Measurements from ENCODE around the gene DNM1.

The DNM1 gene

DNA sequence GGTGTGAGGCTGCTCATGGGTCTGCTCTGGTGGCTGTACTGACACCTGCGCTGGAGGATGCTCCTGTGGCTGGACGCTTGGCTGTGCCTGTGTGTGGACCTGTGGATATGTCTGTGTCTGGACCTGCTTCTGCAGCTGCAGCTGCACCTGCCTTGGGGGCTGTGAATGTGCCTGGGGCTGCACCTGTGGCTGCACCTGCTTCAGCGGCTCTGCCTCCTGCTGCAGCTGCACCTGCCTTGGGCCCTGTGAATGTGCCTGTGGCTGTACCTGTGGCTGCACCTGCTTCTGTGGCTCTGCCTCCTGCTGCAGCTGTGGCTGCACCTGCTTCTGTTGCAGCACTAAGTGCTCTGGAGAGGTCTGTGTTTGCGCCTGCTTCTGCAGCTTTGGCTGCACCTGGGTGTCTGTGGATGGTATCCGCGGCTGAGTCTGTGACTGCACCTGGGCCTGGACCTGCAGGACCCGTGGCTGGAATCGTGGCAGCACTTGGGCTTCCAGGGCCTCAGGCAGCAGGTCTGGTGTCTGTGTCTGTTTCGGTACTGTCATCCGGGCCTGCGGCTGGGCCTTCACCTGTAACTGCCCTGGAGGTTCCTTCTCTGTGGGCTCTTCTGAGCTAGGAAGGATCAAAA lies 24.3 kb upstream of the DNM1 start:
- DNase-seq = no peak

DNA sequence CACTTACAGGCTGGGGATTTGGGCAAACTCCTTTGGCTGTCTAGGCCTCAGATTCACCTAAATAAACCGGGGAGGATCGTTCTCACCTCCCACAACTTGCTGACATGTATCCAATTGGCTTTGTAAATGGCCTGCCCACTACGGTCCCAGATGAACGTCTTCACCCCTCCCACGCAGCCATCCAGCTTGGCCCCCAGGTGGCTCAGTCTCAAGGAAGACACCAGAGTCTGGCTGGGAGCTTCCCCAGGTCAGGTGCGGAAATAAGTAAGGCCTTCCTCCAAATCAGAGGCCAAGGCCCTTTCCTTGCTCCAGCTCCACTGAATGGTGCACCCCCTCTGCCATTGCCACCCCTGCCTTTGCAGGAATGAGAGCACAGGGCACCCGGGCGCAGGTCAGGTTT lies 23.2 kb upstream of the DNM1 start:
- no peak for DNase-seq

DNA sequence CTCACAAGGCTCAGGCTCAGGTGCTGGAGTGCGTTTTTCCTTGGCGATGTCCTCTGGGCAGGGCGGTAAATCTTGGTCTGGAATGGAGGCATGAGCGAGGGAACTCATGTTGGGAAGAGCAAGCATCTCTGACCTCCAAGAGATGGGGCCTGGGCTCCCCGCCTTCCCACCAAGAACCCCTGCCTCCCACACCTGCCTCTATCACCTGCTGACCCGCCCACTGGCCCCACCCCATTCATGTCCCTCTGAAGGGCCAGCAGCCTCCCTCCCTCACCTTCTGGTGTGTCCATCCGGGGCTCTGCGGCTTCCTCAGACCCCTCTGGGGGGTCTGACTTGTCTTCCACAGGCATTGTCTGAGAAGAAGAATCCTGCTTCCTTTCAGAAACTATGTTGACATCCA lies 22.7 kb upstream of the DNM1 start:
- no peak for DNase-seq

DNA sequence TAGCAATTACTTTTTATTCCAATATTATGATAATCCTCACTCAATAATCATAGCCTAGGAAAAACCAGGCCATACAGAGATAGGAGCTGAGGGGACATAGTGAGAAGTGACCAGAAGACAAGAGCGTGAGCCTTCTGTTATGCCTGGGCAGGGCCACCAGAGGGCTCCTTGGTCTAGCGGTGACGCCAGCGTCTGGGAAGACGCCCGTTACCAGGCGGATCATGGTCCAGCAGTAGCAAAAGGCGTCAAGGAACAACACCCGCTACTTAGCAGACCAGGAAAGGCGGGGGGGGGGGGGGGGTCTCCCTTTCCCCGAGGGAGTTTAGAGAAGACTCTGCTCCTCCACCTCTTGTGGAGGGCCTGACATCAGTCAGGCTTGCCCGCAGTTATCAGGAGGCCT lies 21.7 kb upstream of the DNM1 start:
- DNase-seq = peak; percentile 47

DNA sequence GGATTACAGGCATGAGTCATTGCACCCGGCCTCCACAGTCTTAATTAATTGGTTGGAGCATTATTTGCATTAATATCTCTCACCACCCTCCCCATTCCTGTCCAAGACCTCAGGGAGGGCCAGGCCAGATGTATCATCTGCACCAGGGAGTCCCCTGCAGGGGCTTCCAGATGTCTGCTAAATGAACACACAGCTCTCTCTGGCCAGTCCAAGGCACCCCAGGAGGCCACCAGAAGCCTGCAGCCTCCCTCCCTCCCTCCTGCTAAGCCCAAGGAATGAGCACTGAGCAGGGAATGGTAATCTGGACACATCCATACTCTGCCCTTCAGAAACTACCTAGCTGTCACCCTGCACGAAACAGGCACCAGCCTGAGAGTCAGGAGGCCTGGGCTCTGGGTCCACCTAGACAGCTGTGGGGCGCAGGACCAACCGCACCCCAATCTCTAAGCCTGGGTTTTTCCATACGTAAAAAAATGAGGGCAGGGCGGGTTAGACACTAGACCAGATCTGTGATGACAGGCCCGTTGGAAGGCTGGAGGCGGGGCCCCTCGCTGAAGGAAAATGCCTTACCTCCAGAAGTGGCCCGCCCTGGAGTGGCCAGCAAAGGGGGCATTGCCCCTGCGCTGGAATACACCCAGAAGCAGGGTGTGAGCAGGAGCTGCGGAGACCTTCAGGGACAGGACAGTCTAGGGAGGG lies 20.1 kb upstream of the DNM1 start:
- DNase-seq = no peak

DNA sequence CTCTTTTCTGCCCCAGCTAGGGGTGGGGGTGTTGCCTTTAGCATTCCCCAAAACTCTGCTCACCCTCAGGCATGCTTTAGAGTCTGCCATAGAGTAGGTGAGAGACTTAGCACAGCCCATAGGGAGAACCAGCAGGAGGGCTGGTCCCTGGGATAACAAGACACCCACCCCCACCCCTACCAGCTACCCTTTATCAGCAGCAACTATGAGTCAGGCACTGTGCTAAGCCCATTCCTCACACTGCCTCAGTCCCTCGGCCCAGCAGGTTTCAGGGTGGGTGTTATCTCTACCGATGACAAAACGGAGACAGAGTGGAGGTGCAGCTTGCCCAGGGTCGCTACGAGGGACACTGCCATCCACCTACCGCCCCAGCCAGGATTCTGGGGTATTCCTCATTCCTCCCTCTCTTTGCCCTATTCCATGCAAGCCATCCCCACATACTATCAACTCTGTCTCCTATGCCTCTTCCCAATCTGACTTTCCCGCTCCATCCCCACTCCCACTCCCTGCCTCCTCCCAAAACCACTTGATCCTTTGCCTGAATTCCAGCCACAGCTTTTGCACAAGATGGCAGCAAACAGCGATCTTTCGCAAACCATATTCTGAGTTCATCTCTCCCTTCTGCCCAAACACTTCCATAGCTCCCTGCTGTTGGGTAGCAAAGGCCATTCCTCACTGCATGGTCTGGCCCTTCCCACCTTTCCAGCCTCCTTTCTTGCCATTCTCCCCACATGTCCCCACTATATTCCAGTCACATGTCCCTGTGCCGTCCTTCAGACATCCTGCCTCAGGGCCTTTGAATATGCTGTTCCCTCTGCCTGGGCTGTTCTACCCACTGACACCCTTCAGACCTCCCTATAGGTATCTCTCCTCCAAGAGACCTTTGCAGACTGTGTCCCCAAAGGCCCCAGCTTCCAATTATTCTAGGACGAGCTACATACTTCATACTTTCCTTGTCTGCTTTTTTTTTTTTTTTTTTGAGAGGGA lies 16.9 kb upstream of the DNM1 start:
- DNase-seq = no peak

DNA sequence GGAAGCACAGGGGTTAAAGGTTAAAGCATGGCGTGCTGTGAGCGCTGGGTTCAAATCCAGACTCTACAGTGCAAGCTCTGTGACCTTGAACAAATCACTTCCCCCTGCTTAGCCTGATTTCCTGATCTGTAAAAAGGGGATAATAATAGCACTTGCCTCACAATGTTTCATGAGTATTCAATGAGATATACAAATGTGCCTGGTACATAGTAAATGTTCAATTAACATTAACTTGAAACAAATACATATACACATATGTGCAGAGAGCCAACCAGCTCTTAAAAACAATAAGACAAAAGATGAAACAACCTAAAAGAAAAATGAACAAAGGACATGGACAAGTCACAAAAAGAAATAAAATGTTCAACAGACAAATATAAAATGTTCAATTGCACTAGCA lies 15.8 kb upstream of the DNM1 start:
- DNase-seq = no peak

DNA sequence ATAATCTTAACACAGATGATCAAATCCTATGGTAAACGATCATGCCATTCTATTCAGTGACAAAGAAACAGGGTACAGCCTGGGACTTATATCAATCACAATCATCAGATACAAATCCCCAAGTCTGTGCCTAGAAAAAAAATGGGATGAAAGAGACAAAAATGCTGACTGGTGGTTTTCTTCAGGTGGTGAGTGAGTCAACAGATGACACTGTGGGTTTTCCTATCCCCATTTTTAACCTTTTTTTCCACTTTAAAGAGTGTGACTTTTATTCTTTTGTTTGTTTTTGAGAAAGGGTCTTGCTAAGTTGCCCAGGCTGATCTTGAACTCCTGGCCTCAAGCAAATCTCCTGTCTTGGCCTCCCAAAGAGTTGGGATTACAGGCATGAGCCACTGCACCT lies 15.0 kb upstream of the DNM1 start:
- DNase-seq = no peak

DNA sequence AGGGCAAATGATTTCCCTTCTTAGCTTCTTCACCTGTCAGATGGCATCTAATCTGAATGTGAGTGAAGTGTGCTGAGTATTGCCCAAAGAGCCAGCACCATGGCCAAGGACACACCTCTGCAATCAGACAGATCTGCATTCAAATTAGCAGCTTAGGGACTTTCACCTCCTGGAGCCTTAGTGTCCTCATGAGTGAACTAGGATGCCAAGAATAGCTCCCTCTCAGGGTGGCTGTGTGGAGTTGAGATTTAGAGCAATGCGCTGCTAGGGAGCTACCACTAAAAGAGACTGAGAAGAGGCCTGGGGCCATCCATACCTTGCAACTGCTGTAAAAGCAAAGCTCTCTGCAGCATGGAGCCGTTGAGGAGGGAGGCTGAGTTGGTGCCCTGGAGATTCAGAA lies 13.2 kb upstream of the DNM1 start:
- no peak for DNase-seq

DNA sequence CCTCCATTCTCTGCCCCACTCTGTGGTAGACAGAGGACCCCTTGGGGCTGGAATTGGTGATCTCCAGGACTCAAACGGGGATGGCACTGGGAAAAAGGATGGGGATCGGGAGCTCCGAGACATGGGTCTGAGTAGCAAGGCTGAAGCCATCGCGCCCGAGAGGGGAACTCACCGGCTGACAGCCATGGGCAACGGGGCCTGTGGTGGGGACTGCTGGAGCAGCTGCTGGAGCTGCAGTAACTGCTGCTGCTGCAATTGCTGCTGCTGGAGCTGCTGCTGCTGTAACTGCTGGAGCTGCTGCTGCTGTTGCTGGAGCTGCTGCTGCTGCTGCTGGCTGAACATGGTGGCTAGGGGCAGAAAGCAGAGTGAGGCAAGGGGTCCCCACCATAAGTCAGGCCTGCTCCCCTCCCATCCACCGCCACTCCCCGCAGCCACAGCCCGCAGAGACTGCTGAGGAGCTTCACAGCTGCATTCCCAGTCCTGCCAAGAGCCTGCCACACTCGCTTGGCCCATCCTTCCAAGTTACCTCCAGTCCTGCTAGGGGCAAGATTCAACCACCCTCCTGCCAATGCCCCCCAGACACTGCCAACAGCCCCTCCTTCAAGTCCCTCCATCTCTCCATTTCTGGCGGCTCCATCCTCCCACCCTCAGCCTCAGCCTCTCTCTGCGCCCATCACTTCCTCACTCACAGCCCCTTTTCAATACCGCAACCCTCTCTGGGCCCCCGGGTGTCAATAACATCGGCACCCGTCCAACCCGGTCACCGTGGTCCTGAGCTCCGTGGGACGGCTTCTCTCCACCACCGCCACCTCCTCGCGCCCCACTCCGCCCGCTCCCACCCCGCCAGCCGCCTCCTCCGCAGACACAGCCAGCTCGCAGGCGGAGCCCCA lies 12.4 kb upstream of the DNM1 start:
- DNase-seq = peak; percentile 65

DNA sequence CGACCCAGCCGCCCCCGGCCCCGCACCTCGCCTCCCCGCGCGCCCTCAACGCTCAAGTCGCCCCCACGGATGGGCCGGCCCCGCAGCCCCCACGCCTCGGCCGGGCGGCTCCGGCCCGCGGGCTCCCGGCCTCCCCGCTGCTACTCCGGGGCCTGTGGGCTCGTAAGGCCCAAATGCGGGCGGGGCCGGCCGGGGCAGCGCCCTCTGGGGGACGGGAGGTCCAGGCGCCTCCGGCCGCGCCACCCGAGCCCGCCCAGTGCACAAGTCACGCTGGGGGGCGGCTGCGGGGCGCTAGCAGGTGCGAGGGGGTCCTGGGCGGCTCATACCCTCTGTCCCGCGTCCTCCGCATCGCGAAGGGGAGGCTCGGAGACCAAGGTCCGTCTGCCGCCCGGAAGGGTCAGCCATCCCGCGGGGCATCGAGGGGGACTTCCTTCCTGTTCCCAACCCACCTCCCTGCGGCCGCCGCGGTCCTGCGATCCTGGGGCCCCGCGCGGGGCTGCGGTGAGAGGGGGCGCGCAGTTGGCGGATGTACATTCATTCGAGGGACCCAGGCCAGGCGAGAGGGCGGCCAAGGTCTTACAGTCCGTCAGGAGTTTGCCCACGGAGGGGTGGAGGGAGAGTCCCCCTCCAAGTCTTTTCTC lies 11.7 kb upstream of the DNM1 start, which contains the start of gene CIZ1:
CIZ1 (minus strand) TSS at position 167 of the 641 bp plus-strand sequence. CDS start 715 bp downstream, outside the sequence.
- DNase-seq = peak; percentile 93

DNA sequence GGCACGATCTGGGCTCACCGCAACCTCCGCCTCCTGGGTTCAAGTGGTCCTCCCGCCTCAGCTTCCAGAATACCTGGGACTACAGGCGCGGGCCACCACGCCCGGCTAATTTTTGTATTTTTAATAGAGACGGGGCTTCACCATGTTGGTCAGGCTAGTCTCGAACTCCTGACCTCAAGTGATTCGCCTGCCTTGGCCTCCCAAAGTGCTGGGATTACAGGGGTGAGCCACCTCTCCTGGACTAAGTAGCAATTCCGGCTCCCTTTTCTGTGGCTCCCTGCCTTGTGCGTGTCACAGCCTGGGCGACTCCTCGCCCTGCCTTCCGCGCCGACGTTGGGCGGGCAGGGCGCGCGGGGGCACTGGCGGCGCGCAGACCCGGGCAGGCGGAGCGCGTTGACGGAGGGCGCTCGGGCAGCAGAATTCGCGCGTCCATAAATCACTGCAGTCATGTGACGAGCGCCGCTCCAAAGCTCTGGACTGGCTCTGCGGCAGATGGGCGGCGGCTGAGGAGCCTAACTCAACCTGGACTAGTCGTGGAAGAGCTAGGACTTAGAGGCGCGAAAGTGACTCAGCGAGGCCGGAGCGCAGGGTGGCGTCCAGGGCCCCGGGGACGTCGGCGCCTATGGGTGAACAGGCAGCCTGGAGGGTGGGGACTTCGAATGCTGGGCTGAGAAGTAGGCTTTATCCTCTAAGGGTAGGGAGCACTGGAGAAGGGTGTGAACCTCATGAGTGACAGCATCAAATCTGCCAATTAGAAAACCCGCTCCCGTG lies 10.4 kb upstream of the DNM1 start:
- DNase-seq = peak; percentile 87

DNA sequence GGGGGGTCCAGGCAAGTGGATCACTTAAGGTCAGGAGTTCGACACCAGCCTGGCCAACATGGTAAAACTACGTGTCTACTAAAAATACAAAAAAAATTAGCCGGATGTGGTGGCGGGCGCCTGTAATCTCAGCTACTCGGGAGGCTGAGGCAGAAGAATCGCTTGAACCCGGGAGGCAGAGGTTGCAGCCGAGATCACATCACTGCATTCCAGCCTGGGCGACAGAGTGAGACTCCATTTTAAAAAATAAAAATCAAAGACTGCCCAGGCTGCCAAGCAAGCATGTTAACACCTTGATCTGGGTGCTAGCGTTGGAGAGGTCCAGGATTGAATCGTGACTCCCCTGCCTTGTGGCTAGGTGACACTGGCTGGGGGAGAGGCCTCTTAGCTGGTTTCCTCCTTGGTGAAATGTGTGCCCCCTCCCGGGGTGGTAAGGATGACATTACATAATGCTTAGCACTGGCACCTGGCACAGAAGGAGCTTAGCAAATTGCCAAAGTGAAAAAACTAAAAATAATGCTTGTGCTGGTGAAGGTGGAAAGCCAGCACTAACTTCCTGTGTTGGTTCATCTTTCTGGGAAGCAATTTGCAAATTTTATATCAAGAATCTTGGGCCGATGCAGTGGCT lies 9.6 kb upstream of the DNM1 start:
- no peak for DNase-seq

DNA sequence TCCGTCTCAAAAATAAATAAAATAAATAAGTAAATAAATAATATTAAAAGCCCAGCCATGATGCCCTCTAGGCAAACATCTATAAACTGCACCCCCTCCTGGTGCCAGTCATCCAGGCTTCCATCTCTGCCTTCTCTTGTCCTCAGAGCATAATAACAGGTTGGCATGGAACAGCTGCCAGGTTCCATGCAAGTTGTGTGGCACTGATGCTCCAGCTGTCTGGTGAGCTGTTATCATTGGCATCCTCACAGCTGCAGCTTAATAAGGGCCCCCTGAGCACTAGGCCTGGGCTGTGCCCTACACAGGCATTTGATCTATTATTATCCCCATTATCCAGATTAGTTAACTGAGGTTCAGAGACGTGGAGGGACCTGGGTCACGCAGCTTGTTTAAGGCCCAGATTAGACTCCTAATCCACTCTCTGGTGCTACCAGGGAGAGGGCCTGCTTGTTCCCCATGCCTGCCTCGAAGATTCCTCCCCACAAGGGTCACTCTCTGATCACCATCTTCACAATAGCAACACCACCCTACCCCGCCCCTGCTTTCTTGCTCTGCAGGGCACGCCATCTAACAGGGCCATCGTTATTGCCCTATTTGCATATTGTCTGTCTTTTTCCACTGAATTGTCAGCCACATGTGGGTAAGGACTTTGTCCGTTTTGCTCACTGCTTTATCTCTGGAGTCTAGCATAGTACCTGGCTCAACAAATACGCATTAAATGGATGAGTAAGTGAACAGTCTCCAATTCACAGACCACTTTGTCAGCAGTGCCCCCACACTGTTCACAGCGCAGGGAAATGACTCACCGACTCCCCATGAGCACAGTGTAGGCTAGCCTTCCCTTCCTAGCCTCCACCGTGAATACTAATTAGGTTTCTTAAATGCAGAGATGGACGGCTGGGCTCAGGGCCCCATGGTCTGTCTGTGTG lies 1.5 kb upstream of the DNM1 start:
- DNase-seq = no peak

DNA sequence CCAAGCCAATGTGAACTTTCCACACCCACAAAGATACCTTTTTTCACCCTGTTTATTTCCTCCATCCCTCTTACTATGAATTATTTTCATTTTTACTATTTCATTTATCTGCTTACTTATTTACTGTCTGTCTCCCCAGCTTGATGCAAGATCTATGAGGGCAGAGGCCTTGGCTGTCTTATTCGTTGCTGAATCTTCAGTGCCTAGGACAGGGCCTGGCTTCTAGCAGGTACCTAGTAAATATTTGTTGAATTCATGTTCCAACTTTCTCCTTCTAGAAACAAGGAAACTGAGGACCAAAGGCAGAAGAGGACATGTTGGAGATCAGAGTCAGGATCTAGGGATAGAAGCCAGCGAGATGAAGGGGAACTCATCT lies 543 bp upstream of the DNM1 start:
- DNase-seq = no peak

DNA sequence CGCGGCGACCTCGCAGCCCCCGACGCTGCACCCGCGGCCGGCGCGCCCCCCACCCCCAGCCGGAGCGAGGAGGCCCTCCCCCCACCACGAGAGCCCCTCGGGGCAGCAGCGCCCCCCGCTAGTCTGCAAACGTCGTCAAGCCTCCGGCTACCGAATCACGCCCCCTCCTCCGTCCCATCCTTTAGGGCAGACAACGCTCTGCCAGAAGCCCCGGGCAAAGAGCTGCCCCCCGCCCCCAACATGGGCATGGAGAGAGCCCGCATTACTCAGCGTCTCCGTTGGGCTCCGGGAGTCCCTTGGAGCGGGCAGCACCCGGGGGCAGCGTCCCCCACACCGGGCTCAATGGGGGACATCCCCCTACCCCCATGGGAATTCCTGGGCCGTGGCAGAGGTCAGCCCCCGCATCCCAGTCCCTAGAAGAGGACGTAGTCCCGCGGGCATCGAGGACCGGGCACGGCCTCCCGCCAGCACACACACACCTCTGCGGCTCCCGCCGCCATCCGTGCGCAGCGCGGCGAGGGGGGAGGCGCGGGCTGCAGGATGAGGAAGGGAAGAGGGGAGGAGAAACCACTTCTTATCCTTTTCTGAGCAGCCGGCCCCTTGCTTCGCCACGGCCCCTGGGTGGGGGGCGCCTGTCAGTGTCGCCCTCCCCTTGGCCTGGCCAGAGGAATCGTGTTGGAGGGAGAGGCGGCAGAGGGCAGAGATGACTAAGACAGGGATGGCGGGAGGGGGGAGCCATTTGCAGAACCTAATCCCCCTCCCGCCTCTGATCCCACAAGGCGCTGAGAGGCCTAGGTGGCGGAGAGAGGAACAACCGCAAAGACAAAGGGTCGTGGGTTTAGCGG lies 750 bp downstream of the DNM1 start:
- DNase-seq = peak; percentile 89

DNA sequence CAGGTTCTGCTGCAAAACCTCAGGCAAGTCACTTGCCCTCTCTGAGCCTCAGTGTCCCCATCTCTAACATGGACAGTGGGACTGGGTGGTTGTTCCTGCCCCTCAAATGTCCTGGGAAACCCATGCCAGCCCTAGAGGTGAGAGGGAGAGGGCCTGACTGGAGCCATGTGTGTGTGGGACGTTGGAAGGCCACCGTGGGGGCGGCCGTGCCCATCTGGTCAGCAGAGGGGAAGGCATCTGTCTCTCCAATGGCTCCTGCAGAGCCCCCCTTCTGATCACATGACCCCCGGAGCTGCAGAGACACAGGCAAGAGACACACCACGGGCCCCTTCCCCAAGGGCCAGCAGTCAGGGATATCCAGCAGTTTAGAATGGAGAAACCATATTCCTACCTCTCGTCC lies 1.7 kb downstream of the DNM1 start:
- DNase-seq = no peak

DNA sequence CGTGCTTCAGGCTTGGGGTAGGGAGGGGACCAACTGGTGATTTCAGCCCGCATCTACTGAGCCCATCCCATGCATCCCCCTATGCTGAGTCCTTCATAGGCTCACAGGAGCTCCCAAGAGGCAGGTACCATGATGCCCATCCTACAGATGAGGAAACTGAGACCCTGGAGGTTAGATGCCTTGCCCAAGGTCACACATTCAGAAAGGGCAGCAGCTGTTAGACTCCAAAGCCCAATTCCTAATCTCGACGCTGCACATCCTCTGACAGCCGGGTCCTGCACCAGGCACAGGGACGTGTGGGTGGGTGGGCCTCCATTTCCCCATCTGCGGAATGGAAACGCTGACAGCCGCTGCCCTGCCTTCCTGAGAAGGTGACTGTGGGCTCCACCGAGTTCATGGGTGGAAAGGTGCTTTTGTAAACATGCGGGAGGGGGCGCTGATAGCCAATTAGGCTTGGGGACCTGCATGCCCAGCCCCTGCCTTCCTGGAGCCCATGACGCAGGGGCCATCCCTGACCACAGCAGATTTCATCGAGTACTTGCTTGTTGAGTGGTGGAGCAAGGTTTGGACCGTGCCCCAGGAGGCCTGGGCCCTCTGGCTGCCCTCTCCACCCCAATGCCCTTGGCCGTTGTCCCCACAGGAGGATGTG lies 2.2 kb downstream of the DNM1 start:
- no peak for DNase-seq

All from retina (tissue), 1 donor.